Ureter (tissue), 1 donor: ENCODE data around the gene CCDC188. TPM values are rescaled to one million over a fixed set of nuclear protein-coding genes. Genes with fewer than 3 reads are reported as not detected.

Source experiments
- DNase-seq: peaks from one replicate; pipeline ENCODE4 v3.0.0-alpha.2; 2020; ENCODE audit warnings: low spot score
- total RNA-seq: library from RNA; stranded (reverse); gene quantifications from one replicate; pipeline ENCODE4 v1.2.4, GENCODE V29; 2023
- donor health status: DM: yes; HTN: yes; CAD: no.

Gene CCDC188
- total RNA-seq, 1 donor from 2014 or later: 2.6 TPM

DNA sequence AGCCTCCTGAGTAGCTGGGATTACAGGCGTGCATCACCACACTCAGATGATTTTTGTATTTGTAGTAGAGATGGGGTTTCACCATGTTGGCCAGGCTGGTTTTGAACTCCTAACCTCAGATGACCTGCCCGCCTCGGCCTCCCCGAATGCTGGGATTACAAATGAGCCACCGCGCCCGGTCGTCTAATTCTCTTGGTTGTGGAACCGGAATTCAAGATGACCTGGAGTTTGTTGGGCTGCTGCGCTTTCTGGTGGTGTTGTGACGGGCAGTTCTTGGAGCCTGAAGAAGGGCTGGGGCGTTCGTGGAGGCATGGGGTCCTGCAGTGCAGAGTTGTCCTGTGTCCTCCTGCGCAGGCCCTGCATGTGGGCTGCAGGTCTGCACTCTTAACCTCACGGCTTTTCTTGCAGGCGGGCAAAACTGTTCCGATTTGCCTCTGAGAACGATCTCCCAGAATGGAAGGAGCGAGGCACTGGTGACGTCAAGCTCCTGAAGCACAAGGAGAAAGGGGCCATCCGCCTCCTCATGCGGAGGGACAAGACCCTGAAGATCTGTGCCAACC is 28.9 kb downstream of the CCDC188 start:
- DNase-seq: no peak

DNA sequence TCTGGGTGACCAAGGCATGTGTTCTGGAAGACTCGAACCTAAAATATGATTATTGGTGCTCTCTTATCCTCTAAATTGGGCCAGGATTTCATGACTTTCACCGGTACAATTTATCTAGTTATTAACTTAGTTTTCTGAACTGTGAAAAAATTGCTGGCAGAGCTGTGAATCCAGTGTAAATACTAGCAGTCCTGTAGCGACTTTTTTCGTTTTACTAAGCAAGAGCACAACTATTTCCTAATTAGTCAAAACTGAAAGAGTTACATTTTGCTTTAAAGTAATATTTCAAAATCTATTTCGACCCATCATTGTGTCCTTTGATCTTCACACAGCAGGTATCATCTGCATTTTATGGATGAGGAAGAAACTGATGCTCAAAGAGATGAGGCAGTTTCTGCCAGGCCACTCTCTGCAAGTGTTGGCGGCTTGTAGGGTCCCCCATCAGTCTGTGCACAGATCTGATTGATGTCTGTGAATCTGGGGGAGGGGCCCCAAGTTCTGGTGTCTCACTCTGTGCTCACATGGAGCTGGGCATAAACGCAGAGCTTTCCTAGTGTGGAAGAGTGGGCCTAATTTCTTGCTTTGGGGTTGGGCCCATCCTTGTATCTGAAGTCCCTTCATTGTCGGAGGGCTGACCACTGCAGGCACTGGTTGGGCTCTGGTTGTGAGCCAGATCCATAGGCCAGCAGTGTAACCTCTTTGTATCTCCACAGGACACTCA is 32.4 kb downstream of the CCDC188 start:
- DNase-seq: no peak

DNA sequence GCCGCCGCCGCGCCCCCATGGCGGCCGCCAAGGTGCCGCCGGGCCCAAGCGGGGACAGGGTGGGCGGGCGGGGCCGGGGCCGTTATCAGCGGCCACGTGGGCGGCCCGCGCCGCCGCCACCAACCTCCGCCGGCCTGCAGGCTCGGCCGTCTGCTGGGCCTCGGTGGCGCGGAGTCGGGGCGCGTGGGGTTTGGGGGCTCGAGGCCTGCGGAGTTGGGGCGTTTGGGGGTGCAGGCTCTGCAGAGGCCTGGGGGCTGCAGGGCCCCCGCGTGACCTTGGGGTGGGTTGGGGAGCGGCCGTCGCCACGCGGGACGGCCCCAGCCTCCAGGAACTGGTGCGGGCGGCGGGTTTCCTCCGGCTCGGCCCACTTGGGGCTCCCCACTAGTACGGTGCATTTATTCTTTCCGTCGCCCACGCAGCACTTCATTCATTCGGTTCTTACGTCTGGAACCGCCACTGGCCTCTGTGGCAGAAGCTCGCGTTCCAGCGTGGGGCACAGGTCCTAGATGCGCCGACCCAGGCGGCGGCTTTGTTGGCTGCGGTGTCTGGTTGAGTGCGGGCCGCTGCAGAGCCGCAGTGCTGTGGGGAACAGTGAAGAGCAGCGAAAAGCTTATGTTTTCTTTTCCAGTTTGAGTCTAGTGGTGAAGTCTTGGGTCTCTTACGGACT is 33.1 kb downstream of the CCDC188 start:
- no peak for DNase-seq

DNA sequence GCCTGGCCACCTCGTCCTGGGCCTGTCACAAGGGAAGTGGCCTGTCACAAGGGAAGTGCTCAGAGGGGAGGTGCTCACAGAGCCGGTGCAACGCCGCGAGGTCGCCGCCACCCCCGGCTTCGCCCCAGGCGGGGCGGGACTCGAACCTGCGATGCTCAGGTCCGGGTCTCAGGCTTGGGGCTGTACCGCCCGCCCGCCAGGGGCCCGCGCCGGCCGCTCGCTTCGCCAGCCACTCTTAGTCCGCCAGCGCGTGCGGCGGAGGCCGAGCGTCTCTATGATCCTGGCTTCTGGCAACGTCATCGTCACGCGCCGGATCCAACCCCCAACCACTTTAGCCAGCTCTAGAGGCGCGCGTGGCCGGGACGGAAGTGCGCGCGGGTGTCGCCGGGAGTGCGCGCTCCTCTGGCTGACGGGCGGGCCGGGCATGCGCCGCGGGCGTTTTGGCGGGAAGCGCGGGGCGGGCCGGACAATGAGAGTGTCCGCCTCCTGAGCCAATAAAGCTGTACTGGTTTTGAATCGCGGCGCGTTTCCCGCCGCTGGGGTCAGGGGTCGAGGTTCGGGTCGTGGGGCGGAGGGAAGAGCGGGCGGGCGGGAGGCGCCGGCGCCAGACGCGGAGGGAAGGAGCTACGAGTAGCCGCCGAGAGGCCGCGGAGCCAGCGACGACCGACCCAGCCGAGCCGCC is 33.8 kb downstream of the CCDC188 start, which contains the start of gene TRMT2A:
Gene TRMT2A, minus strand, starts transcription at position 276 of the 682 bp plus-strand sequence. CDS start 320 bp downstream, outside the sequence.
- DNase-seq: peak; percentile 98

DNA sequence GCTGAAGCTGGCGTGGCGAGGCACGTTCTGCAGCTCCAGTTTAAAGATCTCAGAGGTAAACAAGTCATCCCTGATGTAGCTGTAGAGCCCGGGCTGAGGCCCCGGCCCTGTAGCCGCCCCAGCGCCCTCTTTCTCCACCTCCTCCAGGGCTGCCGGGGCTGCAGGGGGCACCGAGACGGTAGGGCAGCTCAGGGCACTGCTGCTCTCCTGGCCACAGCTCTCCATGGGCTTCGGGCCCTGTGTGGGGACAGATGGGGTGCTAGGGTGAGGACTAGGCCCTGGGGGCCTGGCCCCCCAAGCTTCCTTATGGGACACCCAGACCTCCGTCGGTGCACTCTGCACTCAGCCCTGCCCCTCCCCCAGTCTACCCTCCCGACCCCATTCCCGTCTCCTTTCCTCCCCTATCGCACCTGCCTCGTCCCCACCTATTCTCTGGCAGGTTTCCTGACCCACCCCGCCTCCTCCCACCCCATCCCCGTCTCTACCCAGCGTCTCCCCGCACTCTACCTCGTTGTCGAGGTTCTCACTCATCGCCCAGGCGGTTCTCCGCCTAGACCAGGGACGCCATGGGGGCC is 34.4 kb downstream of the CCDC188 start:
- DNase-seq: no peak

DNA sequence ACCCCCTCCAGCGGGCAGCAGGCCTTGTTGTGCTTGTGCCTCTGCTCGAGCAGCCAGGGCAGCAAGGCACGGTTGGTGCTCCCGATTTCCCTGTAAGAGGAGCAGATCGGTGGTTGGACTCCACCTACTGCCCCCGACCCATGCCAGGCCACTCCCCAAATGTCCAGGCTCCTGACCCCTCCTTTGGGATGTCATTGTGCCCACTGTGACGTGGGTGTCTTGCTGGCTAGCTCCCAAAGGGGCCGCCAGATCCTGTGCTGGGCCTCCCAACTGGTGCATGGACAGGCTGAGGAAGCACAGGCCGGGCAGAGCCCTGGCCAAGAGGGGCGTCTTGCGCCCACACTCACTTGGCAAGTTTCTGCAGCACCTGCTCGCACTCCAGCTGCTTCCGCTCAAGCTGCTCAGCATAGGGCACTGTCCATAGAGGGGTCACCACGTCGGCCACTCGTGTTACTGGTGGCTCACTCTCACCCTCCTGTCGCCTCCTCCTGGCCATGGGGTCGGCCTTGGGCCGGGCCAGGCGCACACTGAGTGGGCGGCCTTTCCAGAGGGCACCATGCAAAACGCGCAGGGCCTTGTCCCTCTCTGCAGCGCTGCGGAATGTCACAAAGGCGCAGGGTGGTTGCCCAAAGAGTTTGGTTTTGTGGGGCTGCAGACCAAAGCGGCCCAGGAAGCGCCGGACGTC is 35.0 kb downstream of the CCDC188 start, which contains the start of gene RANBP1:
Gene RANBP1, plus strand, starts transcription at position 414 of the 685 bp plus-strand sequence. Its CDS starts 81 bp downstream, at position 495.
- no peak for DNase-seq

DNA sequence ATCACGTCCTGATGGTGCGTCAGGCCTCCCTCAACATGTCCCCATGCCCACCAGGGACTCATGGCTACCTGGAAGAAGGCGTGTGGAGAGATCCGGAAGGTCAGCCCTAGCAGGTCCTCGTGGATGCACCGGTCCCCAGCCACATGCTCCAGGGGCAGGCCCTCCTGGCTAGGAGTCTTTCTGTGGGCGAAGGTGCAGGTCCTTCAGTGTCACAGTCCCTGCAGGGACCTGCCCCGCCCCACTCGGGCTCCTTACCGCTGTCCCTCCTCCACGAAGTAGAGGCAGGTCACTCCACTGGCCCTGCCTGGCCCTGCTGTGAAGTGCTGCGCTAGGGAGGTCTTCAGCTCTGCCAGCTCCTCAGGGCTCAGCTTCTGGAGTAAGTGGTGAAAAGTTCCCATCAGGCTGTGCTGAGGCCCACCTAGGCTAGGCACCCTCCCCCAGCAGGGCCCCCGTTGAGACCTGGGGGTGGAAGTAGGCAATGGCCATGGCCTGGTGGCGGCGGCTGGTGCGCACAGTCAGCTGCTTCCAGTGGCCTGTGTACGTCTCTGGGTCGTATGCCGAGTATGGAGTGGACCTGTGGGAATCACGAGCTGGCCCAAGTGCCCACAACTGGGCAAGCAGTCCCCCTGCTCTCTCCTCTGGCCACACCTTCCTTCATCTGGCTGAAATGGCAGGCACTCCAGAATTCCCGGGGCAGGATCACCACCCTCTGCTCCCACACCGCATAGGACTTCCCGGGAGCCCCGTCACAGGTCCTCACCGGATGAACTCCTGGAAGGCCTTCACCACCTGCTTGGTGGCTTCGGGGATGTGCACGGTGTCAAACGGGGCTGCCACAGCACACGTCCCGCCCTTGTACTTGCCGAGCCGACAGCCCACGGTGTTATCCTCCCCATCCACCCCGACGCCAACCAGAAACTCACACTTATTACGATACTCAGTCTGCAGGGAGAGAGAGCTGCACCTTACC is 36.1 kb downstream of the CCDC188 start:
- DNase-seq: no peak

DNA sequence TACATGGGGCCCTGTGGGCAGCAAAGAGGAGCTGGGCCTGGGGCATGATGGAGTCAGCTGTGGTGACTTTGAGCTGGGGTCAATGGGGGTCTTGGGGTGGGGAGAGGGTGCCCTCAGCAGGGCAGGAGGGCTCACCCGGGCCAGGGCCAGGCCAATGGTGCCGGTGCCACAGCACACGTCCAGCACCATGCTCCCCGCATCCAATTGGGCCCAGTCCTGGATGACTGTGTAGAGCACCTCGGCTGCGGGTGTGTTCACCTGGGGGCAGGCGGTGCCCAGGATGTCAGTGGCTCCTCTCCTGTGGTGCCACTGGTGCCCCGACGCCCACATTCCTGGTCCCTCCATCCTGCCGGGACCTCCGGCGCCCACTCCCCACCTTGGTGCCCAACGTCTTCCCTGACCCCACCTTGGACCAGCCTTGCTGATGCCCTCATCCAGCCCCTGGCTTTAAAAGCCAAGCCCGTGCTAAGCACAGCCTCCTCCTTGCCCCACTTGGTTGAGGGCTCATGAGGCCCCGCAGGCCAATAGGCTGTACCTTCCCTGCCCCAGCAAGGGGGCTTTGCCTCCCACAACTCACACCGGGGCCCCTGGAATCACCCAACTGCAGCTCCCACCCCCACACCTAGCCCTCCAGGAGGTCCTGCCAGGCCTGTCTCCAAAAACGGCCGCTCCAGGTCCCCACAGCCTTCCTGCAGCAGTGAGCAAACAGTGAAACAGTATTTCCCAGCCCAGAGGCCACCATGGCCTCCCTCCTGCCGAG is 37.1 kb downstream of the CCDC188 start:
- DNase-seq: no peak

DNA sequence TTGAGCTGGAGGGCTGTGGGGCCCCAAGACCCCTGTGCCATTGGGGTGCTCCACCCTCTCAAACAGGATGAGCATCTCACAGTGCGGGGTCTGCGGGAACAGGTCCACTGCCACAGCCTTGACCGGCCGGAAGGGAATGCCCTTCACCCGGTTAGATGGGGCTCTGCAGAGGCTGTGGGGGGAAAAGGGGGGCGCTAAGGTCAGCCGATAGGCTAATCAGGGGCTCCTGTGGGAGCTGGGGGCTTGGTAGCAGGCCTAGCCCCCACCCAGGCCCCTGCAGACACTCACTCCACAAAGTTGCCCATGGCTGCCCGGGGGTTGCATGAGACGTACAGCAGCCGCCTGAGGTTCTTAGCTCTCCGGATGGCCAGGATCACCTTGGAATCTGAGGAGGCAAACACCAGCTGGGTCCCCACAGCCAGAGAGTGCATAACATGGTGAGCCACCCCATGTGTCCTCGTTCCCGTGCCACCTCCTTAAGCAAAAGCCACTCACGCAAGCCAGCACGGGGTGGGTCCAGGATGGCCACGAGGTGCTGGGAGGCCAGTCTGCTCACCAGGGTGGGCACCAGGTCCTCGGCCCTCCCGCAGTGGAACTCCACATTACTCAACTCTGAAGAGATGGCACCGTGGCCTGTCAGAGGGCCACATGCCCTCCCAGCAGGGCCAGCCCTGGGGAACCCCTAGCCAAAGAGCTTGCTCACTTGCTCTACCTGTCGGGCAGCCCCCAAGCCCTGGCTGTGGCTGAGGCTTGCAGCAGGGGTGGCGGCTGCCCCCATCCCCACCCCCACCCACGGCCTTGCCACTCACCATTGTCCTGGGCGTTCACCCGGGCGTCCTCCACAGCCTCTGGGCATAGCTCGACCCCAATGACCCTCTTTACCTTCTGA is 38.0 kb downstream of the CCDC188 start:
- no peak for DNase-seq

DNA sequence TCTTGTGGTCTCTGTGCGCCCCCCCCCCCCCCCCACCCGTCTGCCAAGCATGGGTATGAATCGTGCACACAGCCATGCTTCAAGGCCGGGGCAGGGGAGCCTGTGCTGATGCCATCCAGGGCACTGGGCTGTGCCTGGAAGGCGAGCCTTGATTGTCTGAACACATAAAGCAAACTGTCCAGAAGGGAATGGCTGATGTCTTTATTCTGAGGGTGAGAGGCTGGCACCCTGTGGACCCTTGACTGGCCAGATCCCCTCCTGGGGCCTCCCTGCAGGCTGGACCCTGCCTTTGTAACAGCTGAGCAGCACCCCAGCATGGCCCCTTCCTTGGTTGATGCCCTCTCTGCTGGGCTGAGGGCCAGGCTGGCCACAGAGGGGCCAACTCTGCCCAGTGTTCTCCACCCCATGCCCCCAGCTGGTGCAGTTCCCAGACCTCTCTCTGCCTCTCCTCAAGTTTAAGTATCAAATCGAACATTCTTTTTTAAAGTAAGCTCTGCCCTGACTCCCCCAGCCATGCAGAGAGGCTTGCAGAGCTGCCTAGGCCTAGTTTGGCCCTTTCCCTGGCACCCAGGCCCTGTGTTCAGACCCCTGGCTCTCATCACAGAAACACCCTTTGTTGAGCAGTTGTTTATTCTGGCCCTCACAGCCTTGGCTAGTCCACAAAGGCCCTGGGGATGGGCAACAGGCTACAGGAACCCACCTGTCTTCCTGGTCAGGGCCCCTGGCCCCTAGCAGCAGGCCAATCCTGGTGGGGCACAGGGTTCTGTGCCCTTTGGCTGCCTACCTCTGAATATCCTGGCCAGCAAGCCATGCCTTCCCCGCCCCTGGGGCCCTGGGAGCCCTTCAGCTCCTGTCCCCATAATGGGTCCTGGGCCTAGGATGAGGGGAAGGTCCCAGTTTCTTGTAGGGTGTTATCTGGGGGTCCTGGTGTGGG is 38.9 kb downstream of the CCDC188 start:
- DNase-seq: no peak

DNA sequence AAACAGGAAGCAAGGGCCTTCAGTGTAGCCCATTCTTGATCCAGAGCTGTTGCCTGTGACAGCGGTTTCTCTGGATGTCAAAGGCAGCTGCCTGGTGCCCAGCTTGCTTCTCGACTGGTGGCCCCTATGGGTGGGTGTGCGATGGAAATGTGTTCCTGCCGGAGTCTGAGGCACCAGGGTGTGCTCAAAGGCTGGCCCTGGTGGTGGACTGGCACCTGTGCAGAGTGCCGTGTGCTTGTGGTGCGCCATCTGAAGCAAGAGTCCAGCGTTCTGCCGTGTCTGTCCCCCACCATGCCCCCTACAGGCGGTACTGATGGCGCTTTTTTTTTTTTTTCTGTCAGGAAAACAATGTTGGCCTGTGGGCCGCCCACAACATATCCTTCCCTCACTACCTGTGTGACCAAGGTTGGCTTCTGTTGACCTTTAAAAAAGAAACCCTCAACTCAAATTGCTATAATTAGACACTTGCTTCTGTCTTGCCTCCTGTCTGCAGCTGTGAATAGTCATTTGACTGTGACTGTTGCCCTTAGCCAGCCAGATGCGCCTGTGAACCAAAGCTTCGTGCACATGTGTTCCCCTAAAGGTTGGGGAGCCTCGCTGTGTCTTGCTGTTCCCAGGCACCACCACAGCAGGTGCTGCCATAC is 39.7 kb downstream of the CCDC188 start:
- no peak for DNase-seq

DNA sequence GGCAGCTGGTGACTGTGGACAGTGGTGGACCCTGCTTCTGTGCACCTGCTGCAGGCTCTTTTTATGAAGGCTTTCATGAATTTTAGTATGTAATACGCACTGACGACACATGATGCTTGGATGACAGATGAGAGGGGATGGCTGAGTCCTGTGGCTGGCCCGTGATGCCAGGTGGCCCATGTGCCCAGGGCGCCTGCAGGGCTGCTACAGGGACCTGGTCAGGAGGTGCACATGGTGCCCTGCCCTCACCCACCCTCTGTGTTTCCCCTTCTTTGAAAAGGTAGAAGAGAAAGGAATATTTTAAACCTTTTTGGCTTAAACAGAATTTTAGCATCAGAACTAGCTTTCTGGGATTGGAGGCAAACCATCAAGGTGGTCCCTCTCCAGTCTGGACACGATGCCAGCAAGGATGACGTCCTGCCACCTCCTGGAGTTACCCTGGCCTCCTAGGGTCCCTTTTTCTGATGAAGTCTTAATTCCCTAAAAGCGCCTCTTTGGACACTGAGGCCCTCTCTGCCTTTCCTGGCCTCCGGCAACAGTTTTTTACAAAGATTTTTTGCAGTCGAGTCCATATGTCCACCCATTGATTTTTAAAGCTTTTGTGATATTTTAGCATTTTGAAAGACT is 40.4 kb downstream of the CCDC188 start:
- no peak for DNase-seq

DNA sequence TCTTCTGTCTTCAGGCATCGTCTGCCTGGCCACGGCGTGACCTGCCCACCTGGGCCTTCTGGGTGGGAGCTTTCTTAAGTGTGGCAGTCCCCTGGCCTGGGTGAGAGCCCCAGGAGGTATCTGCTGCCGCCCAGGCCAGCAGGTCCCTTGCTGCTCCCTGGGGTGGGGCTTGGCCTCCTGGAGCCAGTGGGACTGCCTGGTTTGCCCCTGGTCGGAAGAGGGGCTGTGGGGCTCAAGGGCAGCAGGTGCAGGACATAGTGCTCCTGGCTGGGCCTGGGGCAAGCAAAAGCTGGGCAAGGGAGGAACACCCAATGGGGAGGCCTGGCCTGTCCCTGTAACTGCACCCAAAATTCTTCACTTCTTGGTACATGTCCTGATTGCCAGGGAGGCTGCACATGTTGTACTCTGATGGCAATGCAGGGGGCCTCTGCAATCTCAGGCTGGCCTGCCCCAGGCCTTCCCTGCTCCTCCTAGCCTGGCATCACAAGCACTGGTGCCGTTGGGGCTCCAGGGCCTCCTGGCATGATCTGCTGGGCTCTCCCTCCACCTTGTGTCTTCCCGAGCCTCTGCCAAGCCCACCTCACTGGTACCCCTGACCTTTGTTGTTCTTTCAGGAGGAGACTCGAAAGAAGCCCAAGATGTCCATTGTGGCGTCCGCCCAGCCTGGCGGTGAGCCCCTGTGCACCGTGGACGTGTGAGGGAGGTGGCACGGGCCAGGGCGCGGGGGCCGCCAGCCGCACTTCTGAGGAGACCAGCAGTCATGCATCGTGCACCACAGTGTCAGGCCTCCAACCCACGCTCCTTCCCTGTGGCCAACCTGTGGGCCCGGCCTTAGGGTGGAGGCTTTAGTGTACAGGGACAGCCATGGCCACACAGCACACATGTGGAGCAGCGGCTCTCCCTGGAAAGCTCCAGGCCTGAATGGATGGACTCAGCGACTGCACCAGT is 41.2 kb downstream of the CCDC188 start:
- DNase-seq: no peak

DNA sequence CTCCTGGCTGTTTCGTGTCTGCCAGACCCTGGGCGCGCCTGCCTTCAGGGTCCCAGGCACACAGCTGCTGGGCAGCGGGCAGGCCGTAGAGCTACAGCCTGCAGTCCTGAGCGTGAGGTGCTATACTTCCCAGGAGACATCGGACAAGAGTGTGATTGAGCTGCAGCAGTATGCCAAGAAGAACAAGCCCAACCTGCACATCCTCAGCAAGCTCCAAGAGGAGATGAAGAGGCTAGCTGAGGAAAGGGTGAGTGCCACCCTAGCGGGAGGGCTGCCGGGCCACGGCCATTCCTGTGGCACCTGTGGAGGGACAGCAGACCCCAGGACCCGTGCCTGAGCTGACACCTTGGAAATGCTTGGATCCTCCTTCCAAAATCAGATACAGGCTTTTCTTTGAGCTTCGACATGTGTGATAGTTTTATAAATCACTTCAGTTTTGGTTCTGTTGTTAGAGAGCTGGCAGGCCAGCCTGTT is 42.1 kb downstream of the CCDC188 start:
- no peak for DNase-seq
